Adipose tissue (tissue), 3 donors: ENCODE measurements around the gene TRERF1. TPM values are rescaled to one million over a fixed set of nuclear protein-coding genes. Genes with fewer than 3 reads are reported as not detected.
"Not testable (repeated sequence)": the region's sequence is repeated elsewhere in the genome, so short reads cannot be mapped to it uniquely, and the experiment has no call there.

Source experiments
- H3K27ac ChIP-seq: one replicate; pipeline ENCODE4 v1.5.1; 2013; ENCODE audit warnings: low read depth, low read length
- WGBS, 3 donors: extraction: QIAGEN DNeasy Blood & Tissue Kit; methylation state at CpG; one replicate each; pipeline ENCODE4 v1.1.7; 2013; 5-methylcytosine and 5-hydroxymethylcytosine counted together
- polyA plus RNA-seq, 3 donors: library from polyadenylated mRNA; stranded (reverse); fragments of 200-250 nt; gene quantifications; one replicate each; pipeline ENCODE4 v1.2.3, GENCODE V29; 2013
- donor health status: healthy with polysubstance abuse.
- donor health status: Bipolar disorder and iron deficiency.
- donor health status: healthy.

TRERF1 gene
- polyA plus RNA-seq, 3 donors = 0.91 to 3.4 (median 1.3) TPM

DNA sequence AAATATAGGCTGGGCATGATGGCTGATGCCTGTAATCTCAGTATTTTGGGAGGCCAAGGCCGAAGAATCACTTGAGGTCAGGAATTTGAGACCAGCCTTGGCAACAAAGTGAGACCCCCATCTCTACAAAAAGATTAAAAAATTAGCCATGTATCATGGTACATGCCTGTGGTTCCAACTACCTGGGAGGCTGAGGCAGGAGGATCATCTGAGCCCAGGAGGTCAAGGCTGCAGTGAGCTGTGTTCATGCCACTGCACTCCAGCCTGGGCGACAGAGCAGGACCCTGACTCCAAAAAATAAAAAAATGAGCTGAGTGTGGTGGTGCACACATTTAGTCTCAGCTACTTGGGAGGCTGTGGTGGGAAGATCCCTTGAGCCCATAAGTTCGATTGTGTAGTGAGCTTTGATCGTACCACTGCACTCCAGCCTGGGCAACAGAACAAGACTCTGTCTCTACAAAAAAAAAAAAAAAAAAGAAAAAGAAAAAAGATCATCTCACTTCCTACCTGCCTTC lies 246.9 kb downstream of the TRERF1 start:
- H3K27ac ChIP-seq = no peak overlapping the region
- WGBS, 3 donors = 71 to 98% (median 95%) methylated on average over 4 of the region's 4 CpGs

DNA sequence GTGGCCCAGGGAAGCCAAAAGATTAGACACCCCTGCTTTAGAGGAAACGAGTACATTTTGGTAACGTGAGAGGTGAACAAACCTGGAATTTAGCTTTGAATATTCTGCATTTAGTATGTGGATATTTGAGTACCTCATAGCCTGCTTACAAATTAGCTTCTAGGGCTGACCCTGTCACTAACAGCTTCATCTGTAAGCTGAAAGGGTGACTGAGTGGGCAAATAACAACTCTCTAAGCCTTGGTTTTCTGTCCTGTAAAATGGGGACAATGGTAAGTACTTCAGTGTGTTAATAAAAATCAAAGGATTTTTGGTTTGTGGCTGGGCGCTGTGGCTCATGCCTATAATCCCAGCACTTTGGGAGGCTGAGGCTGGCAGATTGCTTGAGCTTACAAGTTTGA lies 248.5 kb downstream of the TRERF1 start:
- no peak overlapping the region for H3K27ac ChIP-seq
- 83 to 98% (median 95%) methylated on average over 3 of the region's 3 CpGs for WGBS, 3 donors

DNA sequence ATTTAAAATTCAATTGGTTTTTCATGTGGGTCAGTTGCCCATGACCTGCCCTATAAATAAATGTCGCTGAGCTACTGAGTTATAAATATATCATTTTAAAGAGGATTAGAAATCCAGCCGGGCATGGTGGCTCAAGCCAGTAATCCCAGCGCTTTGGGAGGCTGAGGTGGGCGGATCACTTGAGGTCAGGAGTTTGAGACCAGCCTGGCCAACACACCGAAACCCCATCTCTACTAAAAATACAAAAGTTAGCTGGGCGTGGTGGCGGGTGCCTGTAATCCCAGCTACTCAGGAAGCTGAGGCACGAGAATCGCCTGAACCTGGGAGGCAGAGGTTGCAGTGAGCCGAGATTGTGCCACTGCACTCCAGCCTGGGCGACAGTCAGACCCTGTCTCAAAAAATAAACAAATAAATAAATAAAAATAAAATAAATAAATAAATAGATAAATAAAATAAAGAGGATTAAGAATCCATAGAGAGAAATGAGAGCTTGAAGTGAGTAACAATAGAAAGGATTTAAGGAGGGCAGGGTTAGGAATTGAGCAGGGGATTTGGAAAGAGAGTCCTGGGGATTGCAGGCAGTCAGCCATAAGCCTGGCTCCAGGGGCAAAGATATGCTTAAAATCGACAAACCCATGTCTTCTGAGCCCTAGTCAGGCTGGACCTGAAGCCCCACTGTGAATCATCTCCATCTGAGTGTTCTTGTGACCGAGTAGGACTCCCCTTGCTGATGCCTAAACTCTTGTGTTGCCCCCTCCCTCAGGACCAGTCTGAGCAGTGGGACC lies 249.4 kb downstream of the TRERF1 start:
- 86 to 92% (median 92%) methylated on average over 13 of the region's 13 CpGs for WGBS, 3 donors
- H3K27ac ChIP-seq = not testable (repeated sequence)

DNA sequence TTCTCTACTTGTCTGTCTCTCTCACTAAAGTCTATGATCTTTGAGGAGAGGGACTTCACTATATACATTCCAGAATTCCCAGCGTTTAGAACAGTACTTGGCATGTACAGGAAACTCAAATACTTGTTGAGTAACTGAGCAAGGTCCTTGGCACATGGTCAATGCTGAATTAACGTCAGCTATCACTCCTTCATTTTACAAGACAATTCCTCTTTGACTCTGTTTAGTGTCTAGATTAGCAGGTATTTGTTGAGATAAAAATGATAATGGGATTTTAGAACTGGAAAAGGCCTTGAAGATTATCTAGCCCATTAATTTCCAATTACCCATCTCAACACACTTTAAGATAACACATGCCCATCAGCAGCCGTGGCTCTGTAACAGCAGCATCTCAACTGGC lies 250.3 kb downstream of the TRERF1 start:
- no peak overlapping the region for H3K27ac ChIP-seq
- WGBS, 3 donors = 45 to 66% (median 63%) methylated on average over 3 of the region's 3 CpGs

DNA sequence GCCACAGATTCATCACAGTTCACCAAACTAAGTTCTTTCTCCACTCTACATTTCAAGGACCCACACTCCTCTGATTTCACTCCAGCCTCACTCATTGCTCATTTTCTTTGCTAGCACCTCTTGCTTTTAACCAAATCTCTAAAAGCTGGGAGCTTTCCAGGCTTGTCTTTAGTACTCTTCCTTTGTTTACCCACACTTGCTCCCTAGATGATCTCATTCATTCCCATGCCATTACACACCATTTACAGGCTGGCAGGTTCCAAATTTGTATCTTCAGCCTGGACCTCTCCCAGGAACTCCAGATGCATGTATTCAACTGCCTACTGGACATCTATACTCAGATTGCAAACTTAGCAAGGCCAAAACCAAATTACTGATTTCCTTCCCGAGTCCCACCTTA lies 251.7 kb downstream of the TRERF1 start:
- 44 to 66% (median 56%) methylated on average over 1 of the region's 1 CpG for WGBS, 3 donors
- no peak overlapping the region for H3K27ac ChIP-seq

DNA sequence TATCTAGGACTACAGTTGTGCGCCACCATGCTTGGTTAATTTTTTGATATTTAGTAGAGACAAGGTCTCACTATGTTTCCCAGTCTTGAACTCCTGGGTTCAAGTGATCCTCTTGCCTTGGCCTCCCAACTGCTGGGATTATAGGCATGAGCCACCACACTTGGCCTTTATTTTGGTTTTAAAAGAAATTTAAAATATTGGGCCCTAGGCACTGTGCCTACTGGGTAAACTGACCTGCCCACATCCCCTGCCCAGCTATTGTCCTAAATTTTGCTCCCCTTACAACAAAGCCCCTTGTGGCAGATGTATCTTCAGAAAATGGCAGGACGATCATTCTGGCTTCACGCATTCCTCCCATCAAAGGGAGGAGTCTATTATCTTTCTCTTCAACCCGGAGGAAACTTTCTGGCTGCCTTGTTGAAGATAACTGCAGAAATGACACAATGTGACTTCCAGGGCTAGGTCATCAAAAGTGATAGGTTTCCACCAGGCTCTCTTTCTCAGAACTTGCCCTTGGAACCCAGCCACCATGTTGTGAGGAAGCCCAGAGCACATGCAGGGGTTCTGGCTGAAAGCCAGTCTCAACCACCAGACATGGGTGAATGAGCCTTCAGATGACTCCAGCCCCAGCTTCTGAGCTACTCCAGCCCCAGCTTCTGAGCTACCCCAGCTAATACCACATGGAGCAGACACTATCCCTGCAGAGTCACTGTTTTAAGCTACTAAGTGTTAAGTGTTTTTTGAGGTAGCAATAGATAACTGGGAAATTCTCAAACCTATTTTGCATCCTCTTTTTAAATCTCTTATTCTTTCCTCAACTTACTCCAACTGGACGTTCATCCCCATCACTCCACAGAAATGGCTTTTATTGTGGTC lies 252.4 kb downstream of the TRERF1 start:
- WGBS, 3 donors = 82 to 93% (median 85%) methylated on average over 5 of the region's 5 CpGs

DNA sequence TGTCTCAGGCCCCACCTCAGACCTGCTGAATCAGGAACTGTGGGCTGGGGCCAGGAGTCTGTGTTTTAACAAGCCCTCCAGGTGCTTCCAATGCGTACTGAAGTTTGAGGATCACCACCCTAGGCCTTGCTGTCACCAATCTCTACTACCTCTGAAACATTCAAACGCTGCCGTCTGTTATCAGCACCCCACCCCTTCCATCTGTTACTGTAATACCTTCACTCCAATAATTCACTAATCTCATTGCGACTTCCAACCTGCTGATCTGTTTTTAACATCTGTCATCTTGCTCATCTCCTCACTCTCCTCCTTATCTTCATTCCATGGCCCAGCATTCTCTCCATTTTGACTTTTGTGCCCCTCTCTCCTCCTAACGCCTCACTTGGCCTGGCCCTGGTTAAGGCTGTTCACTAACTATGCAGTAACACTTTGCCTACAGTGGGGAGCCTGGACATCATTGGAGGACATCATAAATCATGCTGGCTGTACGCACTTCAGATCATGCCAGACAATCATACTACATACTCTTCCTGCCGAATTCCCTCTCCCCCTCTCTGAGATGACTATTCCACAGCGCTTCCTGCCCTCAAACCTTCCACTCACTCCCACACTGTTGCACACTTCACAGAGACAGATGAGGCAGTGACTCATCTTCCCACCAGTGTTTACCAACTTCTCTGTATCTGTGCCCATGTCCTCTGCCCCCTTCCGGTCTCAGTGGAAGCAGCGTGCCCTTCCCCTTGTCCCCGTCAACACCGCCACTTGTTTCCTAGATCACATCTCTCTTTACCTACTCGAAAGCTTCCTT lies 254.0 kb downstream of the TRERF1 start:
- H3K27ac ChIP-seq = no peak overlapping the region
- 67 to 76% (median 76%) methylated on average over 13 of the region's 13 CpGs for whole genome bisulfite sequencing, 3 donors

More for the DNA sequence above, 252.4 kb downstream of the TRERF1 start:
- no peak overlapping the region for H3K27ac ChIP-seq

DNA sequence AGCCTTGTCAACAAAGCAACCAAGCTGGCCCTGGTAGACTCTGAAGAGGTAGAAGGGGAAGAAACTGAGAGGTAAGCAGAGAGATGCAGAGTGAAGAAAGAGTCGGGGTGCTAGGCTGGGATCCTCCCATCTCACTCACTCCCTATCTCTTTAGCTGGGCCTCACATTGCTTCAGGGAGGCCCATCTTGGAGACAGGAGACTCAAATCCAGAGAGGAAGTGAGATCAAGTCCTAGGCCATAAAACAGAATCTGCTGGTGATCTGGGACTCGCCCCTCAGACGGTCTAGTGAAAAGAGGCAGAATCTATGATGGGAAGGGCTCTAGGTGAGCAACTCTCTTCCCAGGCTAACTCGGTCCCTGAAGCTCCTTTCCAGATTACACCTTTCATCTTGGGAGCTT lies 256.3 kb downstream of the TRERF1 start:
- 90 to 93% (median 92%) methylated on average over 4 of the region's 4 CpGs for WGBS, 3 donors
- no peak overlapping the region for H3K27ac ChIP-seq

DNA sequence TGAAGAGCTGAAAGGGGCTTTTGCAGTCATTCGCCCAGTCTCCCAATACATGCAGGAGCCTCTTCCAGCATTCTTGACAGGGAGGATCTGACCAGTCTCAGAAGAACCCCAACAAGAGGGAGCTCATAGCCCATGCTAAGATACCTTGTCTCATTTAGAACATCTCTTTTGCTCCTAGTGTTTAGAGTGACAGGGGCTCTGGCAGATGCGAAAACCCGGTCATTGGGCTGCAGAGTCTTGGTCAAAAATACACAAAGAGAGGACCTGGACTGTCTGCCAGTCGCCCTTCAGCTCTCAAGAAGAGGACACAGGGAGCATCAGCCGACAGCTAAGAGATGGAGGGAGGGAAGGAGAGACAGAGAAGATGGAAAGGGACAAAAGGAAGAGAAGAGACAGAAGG lies 257.7 kb downstream of the TRERF1 start:
- 91 to 95% (median 93%) methylated on average over 5 of the region's 5 CpGs for WGBS, 3 donors
- H3K27ac ChIP-seq = no peak overlapping the region

DNA sequence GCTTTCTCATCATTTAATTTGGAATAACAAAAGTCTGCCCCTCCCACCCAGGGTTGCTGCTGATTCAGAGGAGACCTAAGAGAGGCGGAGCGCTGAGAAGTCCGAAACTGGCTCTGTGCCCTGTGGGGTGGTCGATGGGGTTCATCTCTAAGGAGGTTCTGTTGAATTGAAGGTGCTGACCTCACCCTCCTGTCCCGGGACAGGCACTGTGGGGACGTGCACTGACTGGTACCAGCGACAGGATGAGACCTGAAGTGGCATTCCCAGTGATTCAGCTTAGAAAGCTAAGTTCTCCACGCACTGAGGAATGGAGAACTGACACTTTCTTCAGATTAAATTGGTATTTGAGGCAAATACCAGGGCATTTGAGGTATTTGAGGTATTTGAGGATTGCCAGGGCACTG lies 258.2 kb downstream of the TRERF1 start:
- no peak overlapping the region for H3K27ac ChIP-seq
- 40 to 59% (median 52%) methylated on average over 8 of the region's 8 CpGs for WGBS, 3 donors

DNA sequence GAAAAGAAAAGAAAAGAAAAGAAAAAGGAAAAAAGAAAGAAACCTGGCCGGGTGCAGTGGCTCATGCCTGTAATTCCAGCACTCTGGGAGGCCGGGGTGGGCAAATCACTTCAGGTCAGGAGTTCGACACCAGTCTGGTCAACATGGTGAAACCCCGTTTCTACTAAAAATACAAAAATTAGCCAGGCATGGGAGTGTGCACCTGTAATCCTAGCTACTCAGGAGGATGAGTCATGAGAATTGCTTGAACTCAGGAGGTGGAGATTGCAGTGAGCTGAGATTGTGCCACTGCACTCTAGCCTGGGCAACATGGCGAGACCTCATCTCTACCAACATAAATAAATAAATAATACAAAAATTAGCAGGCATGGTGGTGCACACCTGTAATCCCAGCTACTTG lies 259.3 kb downstream of the TRERF1 start:
- 88 to 94% (median 93%) methylated on average over 5 of the region's 5 CpGs for WGBS, 3 donors

DNA sequence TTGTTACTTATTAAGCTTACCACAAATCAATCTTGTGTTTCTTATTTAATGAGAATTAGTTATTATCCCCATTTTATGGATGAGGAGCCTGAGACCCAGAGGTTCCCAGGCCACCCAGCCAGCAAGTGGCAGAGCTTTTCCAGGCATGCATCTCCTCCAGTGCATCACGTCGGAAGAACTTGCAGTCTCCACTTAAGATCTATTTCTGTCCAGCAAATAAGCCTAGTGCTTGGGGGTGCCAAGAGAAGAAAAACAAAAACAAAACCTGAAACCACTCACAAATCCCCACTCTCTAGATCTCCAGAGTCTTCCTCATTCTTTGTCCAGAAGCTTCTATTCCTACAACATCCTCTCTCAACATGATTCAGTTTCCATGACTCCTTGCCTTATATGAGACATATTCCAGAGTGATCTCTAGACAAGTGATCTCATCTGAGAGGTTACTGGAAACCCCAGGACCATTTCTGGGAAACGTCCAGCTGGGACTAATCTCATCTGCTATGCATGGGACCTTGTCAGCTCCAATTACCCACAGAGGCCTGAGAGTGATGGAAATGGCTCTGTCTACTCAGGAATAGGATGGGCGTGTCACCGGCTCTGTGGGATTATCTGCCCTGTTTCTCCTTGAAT lies 261.1 kb downstream of the TRERF1 start:
- no peak overlapping the region for H3K27ac ChIP-seq
- WGBS, 3 donors = 72 to 79% (median 76%) methylated on average over 5 of the region's 5 CpGs

More for the DNA sequence above, 259.3 kb downstream of the TRERF1 start:
- not testable (repeated sequence) for H3K27ac ChIP-seq

DNA sequence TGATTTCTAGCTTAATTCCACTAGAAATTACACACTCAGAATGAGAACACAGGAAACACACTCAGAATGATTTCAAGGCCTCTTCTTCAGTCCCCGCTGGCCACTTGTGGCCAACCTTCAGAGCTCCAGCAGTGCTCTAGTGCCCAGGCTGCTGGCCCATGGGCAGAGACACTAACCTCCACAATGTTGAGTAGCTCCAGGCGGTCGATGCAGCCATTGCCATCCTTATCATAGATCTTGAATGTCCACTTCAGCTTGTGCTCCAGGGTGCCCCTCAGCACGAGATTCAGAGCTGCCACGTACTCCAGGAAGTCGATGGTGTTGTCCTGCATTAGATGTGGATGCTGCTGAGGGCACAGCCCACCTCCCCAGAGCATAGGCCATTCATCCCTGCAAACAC lies 263.3 kb downstream of the TRERF1 start:
- no peak overlapping the region for H3K27ac ChIP-seq
- 77 to 89% (median 87%) methylated on average over 6 of the region's 6 CpGs for WGBS, 3 donors

DNA sequence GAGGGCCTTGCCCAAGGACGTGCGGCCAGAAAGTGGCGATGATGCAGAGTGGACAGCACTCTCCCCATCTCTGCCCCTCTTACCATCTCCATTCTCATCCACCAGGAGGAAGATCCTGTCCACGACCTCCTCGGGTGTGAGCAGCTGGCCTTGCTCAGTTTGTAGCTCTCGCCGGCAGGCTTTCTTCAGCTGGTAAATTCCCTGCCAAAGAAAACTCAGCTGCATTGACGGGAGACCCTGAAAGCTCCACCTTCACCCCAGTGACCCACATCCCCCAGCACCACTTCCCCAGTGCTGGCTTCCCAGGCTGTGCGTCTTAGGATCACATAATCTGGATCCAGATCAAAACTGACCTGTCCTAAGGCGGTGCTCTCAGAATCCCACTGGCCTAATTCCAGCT lies 266.1 kb downstream of the TRERF1 start:
- 58 to 80% (median 64%) methylated on average over 10 of the region's 10 CpGs for WGBS, 3 donors
- no peak overlapping the region for H3K27ac ChIP-seq

DNA sequence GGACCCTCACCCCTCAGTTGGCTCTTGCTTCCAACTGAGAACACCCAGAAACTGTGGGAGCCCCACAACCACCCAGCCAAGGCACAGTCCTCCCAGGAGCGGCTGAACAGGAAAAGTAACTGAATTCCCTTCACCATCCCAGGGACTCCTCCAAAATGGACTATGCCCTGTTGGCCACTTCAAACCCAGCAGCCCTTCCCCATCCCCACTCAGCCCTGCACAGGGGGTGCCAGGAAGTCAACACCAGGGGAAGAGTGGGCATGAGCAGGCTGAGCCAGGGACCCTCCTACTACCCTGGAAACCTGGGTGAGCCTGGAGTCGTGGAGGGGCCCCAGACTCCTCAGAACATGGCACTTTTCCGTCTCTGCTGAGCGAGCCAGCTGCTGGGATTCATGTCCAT lies 267.3 kb downstream of the TRERF1 start:
- WGBS, 3 donors = 79 to 93% (median 89%) methylated on average over 4 of the region's 4 CpGs

DNA sequence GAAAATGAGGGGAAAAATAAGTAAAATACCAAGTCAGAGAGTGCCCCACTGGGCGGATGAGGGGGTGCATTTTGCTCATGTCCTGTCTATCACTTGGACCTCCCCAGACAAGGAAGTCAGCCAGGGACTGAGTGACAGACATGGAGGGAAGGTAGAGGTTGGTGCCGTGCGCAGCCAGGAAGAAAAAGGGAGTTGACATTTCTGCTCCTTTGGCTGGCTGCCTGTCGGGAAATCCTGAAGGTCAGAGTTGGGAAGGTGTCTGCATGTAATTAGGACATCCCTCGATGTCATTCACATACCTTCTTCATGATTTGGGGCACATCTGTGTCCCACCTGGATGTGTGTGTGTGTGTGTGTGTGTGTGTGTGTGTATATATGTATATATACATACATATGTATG lies 269.6 kb downstream of the TRERF1 start:
- 40 to 69% (median 63%) methylated on average over 5 of the region's 5 CpGs for WGBS, 3 donors

More for the DNA sequence above, 267.3 kb downstream of the TRERF1 start:
- H3K27ac ChIP-seq = no peak overlapping the region

DNA sequence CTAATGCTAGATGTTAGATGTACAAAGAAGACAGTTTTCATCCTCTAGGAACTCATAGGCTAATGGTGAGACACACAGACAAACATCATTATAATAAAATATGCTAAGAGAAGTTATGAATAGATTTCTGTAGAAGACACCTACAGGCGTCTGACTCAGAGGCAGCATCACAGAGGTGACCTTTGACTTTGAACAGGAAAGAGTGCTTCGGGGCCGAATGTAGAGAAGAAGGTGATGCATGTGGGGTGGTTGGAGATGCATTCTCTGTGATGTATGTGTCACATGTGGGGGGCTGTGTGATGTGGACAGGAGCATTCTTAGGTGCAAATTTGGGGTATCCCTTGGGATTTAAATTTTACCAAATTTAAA lies 271.8 kb downstream of the TRERF1 start:
- H3K27ac ChIP-seq = no peak overlapping the region
- 75 to 82% (median 82%) methylated on average over 3 of the region's 3 CpGs for WGBS, 3 donors

More for the DNA sequence above, 269.6 kb downstream of the TRERF1 start:
- H3K27ac ChIP-seq = no peak overlapping the region
